ENCODE data around the gene FLYWCH1.

The FLYWCH1 gene

GRCh38 chr16:2971134-2971984 is 59.6 kb downstream of the FLYWCH1 start:
- DNase-seq, result no peak

GRCh38 chr16:2971985-2972784 is 60.5 kb downstream of the FLYWCH1 start:
- no peak for DNase-seq

DNA sequence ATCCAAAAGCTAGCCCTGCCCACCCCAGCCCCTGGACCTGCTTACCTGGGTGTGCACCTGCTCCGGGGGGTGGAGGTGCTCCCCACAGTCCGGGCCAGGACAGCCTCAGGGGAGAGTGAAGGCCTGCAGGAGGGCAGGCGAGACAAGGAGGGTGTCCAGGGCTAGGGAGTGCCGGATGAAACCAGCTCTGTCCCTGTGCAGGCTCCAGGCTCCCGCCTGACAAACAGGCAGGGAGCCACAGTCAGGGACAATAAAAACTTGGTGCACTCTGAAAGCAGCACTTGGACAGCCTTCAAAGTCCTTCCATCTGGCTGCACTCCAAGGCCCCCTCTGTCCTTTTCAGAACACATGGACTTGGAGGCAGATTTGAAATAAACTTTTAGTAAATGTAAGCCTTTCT is 61.4 kb downstream of the FLYWCH1 start:
- DNase-seq, result no peak

DNA sequence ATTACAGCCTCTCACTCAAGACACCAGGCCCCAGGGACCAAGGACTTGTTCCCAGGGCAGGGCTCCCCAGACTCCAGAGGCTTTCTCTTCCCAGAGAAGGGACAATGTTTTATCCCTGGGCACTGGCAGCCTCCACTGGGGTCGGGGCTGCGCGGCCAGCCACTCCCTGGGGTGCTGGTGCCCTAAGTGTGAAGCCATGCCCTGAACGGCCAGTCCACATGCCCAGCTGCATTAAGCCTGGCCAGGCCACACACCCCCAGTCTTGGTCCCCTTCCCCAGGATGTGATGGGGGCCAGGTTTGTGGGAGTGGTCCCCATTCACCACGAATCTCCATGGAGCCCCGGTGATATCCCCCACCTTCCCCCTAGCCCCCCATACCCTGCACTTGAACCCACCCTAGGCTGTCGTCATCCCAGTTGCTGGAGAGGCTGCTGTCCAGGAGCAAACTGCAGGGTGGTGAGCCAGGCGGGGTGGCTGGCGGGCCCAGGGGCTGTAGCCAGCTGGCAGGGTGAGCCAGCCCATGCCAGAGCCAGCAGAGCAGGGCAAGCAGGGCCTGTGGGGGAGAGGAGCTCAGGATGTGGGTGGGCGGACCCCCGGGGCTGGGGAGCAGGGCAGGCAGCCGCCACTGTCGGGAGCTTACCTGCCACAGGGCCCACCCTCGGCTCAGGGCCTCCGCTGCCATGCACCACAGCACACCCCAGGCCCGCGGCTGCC is 62.0 kb downstream of the FLYWCH1 start:
- no peak for DNase-seq

DNA sequence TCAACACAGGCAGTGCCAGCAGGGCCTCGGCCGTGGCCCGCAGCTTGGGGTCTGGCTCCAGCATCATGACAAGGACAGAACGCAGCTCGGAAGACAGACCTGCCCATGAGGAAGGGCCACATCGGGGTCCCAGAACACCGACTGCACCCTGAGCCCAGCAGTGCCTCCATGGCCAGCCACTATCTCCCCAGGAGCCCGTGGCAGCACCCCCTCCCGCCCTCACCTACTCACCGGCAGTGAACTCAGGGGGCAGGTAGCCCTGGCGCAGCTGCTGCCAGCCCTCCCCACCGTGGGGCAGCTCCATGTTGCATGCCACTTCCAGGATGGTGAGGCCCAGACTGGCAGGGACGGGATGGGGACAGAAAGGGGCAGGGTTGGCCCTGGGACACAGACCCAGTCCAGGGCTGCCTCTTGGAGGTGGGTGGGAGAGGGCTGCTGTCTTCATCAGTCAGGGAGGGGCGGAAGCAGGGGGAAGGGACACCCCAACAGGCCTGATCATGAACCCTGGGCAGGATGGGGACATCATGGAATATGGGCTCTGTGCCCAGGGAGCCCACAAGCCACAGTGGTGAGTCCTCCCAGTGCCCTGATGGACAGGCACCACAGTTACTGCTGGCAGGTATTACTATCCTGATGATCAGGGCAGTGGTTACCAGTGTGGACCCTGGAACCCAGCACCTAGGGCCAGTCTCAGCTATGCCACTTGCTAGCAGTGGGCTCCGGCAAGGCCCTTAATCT is 62.8 kb downstream of the FLYWCH1 start:
- DNase-seq, result no peak

- DNase-seq, result no peak
Measured at GRCh38 chr16:2975161-2975795, 63.5 kb downstream of the FLYWCH1 start.

DNA sequence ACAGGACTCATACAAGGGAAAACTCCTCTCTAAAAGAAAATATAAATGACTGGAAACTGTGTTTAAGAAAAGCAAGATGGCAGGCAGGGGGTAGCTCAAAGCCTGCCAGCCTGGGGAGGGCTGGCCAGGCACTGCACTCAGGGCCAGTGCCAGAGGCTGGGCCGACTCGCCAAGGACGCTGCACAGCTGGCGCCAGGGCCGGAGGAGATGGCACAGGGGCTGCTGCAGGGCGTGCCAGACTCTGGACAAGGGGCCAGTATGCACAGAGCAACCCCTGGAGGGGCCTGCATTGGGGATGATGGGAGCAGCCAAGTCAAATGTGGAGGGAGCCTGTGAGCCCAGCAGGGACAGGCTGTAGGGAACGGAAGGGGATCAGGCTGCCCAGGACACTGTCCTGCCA is 64.5 kb downstream of the FLYWCH1 start:
- no peak for DNase-seq

GRCh38 chr16:2976673-2977072 is 64.9 kb downstream of the FLYWCH1 start:
- no peak for DNase-seq

DNA sequence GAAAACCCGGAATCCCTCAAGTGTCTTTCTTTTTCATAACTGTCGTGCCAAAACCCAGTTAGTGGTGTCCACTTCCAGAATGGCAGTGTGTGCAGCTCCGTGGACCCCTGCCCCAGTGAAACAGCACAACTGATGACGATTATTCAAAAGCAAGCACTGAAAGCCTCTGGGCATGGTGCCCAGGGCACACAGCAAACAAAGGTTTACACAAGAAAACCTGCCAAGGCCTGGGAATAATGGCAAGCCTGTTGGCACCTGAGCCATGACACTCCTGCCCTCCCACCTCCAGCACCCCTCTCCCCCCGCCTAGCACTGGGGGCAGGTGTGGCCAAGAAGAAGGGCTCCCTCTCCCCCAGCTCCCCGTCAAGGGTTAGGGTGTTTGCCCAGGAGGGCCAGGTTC is 65.7 kb downstream of the FLYWCH1 start:
- DNase-seq, result no peak

DNA sequence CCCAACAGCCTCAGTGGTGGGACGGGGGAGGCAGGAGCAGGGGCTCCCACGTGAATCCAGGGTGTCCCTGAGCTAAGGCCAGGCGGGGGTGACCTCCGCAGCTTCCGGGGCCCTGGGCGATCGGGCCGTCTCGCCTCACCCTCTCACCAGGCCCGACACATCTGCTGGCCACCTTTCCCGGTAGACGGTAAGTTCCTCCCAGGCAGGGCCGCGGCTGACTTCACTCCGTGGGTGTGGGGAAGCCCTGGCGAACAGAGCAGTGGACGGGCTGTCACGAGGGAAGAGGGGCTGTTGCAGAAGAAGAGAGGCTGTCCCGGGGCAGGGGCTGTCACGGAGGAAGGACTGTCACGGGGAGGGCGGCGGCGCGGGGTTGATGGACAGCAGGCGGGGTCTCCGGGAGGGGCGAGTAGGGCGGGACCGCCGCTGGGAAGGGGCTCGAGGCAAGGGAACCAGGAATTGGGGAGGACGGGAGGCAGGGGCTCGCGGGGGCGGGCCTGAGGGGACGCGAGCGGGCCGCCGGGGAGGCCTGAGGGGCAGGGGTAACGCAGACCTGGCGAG is 68.0 kb downstream of the FLYWCH1 start:
- peak; percentile 47 for DNase-seq

DNA sequence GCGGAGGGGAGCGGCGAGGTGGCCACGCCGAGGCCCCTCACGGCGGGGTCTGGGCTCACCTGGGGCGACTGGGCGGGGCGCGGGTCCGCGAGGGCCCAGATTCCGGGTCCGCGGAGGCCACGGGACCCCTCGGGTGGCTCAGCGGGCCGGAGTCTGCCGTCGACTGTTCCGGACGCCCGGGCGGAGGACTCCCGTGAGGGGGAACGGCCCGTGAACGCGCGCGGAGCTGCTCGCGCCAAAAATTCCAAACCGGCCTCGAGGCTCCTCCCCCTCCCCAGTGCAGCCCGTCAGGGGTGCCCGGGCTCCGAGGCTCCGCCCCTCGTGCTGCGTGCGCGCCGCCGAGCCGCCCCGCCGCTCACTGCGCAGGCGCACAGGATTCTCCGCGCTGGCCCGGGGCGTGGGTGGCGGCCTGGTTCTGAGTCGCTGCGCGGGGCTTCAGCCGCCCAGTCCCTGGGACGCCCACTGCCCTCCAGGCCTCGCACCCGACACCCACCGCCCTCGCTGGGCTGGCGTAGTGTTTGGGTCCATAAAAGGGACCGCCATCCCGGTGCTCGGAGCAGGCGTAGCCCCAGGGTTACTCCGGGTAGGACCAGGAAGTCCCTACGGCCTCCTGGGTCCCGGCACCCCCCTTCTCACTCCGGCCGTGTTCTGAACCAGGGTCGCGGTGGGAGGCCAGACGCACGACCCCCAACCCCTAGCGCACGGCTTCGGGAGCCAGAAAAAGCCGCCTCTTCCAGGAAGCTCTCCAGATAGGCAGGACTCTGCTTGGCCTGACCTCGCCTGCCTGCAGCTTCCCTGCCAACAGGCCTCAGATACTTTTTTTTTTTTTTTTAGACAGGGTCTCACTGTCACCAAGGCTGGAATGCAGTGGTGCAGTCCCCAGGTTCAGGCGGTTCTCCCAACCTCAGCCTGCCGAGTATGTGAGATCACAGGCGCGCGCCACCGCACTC is 68.8 kb downstream of the FLYWCH1 start, which contains the start of gene PKMYT1:
Gene PKMYT1, minus strand, starts transcription at position 220 of the 950 bp plus-strand sequence. CDS start 789 bp downstream, outside the sequence.
- peak; percentile 96 for DNase-seq

DNA sequence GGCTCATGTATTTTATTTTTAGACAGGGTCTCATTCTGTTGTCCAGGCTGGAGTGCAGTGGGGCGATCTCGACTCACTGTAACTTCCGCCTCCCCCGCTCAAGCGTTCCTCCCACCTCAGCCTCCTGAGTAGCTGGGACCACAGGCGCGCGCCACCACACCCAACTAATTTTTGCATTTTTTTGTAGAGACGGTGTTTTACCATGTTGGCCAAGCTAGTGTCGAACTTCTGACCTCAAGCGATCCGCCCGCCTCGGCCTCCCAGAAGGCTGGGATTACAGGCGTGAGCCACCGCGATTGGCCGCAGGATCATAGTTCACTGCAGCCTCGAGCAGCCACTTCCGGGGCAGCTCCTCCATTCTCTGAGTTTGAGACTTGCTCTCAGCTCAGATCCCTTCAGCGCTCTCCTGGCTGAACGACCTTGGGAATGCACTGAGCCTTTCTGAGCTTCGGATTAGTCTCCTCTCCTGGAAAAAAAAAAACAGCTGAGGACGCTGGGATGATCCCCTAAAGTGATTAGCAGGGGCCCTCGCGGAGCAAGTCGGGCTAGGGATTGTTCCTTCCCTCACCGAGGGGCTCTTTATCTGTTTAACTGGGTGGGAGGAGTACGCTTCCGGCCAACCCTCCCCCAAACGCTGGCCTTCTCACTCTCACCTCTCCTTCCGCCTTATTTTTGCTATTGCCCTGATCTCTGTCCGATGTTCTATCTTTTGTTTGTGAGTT is 69.6 kb downstream of the FLYWCH1 start:
- no peak for DNase-seq

- DNase-seq, result no peak
Measured at GRCh38 chr16:2981899-2982250, 70.1 kb downstream of the FLYWCH1 start.

DNA sequence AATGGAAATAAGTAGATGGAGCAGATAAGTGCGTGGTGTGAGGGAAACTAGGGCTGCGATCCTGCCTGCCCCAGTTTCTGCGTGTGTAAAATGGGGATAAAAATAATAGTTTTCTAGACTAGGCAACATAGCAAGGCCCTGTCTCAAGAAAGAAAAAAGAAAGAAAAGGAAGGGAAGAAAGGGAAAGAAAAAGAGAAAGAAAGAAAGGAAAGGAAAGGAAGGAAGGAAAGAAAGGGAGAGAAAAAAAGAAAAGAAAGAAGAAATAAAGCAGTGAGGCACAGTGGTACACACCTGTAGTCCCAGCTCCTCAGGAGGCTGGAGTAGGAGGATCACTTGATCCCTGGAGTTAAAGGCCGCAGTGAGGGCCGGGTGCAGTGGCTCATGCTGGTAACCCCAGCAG is 70.7 kb downstream of the FLYWCH1 start:
- no peak for DNase-seq

- DNase-seq, result peak; percentile 88
Measured at GRCh38 chr16:2983706-2984136, 72.0 kb downstream of the FLYWCH1 start.

- no peak for DNase-seq
Measured at GRCh38 chr16:2985462-2985861, 73.7 kb downstream of the FLYWCH1 start.

DNA sequence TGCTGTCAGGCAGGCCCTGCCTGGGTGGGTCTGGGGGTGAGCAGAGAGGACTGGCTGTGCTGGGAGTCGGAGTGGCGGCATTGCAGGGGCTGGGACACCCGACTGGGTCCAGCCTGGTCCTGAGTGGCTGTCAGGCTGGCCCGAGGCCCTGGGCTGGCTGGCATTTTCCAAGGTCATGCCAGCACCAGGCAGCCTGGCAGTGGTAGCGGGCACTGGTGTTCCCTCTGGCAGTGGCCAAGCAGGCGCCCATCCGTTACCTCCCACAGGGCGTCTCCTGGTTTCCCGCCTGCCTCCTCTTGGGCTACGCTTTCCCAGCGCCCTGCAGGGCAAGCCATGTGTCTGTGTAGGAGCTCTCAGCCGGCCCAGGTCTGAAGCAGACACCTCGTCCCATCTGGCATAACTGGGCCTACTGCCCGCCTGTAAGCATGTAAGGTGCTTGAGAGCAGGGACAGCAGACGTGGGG is 74.2 kb downstream of the FLYWCH1 start:
- no peak for DNase-seq

DNA sequence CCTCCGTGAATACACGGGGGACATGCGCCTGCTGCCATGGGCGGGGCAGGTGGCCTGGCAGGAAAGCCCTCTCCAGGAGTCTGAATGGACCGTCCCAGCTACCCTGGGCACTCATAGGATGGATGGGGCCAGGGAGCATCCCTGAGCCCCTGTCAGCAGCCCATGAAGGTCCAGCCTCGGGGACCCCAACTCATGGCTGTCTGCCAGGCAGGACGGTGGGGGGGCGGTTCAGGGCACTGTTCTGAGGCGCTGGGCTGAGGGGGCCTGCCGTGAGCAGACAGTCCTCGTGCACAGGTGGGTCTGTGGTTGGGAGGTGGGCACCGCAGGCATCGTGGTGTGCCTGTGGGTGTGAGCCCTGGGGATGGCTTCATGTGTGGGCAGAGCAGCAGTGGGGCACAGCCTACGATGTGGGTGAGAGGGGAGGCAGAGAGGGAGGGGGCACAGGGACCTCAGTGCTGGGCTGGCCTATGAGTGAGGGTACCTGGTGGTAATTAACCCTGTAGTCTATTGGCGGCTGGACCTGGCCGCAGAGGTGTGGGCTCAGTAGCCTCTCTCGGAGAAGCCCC is 75.0 kb downstream of the FLYWCH1 start:
- DNase-seq, result no peak

GRCh38 chr16:2987286-2987685 is 75.6 kb downstream of the FLYWCH1 start:
- no peak for DNase-seq

Data from activated CD4-positive, alpha-beta T cell treated with anti-CD3 and anti-CD28 coated beads for 48 hours (primary cell).